Common myeloid progenitor, CD34-positive (primary cell): ENCODE measurements around the gene SMYD2.

Source experiments
- CTCF ChIA-PET: fragments of 350-600 bp; sonication (Branson Sonifier 250); formaldehyde crosslinking; loops from one replicate; lab custom pipeline; 2021; ENCODE audit warnings: antibody characterized with exemption; lab: Charles Lee
- POLR2A ChIA-PET: fragments of 350-600 bp; sonication (Branson Sonifier 250); formaldehyde crosslinking; loops from one replicate; lab custom pipeline; 2021; ENCODE audit warnings: antibody characterized with exemption; lab: Charles Lee
- DNase-seq, 3 donors: peaks; one replicate each; pipeline versions ENCODE4 v3.0.0 to v3.0.0-alpha.2; 2013
- H3K27ac ChIP-seq, 2 experiments: 1 replicate in 1 of 2; 2 replicates in 1 of 2; pipeline ENCODE4 v1.7.0; 2013; ENCODE audit warnings: inconsistent platforms in 2 of 2, low read length in 2 of 2, mild to moderate bottlenecking in 2 of 2, low read depth in 1 of 2, moderate library complexity in 1 of 2; ENCODE audit not compliant: severe bottlenecking in 2 of 2, insufficient read depth in 1 of 2, poor library complexity in 1 of 2
- H3K27me3 ChIP-seq, 5 experiments: replicated peaks in 2 of 5; 1 replicate in 3 of 5; 2 replicates in 2 of 5; pipeline versions ENCODE4 v1.6.1 to v1.7.0; 2013; ENCODE audit warnings: low read length in 4 of 5, mild to moderate bottlenecking in 2 of 5, moderate library complexity in 2 of 5, inconsistent platforms in 1 of 5; ENCODE audit not compliant: insufficient read depth in 5 of 5, control insufficient read depth in 4 of 5
- H3K36me3 ChIP-seq, 4 experiments: 1 replicate in 2 of 4; 2 replicates in 2 of 4; pipeline versions ENCODE4 v1.6.1 to v1.7.0; 2013; ENCODE audit warnings: low read length in 3 of 4, control low read depth in 1 of 4, mild to moderate bottlenecking in 1 of 4; ENCODE audit not compliant: control insufficient read depth in 4 of 4, insufficient read depth in 4 of 4
- H3K4me1 ChIP-seq, 4 experiments: 1 replicate in 3 of 4; 2 replicates in 1 of 4; pipeline versions ENCODE4 v1.6.1 to v1.7.1; 2013; ENCODE audit warnings: low read length in 3 of 4, mild to moderate bottlenecking in 3 of 4, control low read depth in 1 of 4, inconsistent platforms in 1 of 4, moderate library complexity in 1 of 4; ENCODE audit not compliant: control insufficient read depth in 4 of 4, insufficient read depth in 4 of 4; ENCODE audit errors: control extremely low read depth in 1 of 4
- H3K4me3 ChIP-seq, 7 experiments: 1 replicate in 4 of 7; 2 replicates in 3 of 7; pipeline versions ENCODE4 v1.5.1 to v1.7.0; 2013; ENCODE audit warnings: mild to moderate bottlenecking in 7 of 7, low read length in 6 of 7, moderate library complexity in 6 of 7, inconsistent platforms in 2 of 7, low read depth in 2 of 7, control low read depth in 1 of 7; ENCODE audit not compliant: insufficient read depth in 4 of 7, control insufficient read depth in 1 of 7; ENCODE audit errors: extremely low read depth in 1 of 7
- H3K9me3 ChIP-seq, 5 experiments: 1 replicate in 4 of 5; 2 replicates in 1 of 5; pipeline versions ENCODE4 v1.6.1 to v1.7.1; 2013; ENCODE audit warnings: low read length in 4 of 5, mild to moderate bottlenecking in 2 of 5, inconsistent platforms in 1 of 5, low read depth in 1 of 5, moderate library complexity in 1 of 5; ENCODE audit not compliant: control insufficient read depth in 4 of 5, insufficient read depth in 2 of 5; ENCODE audit errors: control extremely low read depth in 1 of 5
- WGBS: methylation state at CpG from one replicate; pipeline ENCODE4 v1.1.5; 2013; ENCODE audit not compliant: insufficient coverage; 5-methylcytosine and 5-hydroxymethylcytosine counted together

SMYD2 gene

DNA sequence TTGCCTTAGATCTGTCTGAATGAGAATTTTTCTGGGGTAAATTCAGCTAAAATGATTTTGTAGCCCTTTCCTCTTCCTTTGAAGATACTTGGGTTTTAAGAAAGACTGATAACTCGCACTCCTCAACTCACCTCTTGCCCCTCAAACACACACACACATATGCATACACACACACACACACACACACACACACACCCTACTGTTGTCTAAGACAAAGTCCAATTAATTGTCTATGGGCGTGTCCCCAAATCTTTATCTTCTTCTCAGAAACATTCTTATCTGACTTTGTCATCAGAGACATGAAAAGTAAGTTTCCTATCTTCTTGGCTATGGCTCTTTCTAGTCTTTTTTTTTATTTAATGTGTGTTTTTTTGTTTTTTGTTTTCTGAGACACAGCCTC is 36.1 kb upstream of the SMYD2 start:
- H3K4me3 ChIP-seq, result no peak overlapping the region
- H3K36me3 ChIP-seq, result no peaks in the 10 kb centered on the region
- H3K9me3 ChIP-seq, result no peaks in the 10 kb centered on the region
- H3K27me3 ChIP-seq, result no peaks in the 10 kb centered on the region
- H3K27ac ChIP-seq, result no peak overlapping the region
- H3K4me1 ChIP-seq, result peaks cover 0 to 3% (median 0%) of the 10 kb centered on the region in 4 experiments
- CTCF ChIA-PET, result interaction anchor here (2.0 kb wide), 1 partner anchor 17 kb away, joined by 11 read pairs; no protein-coding TSS in a partner anchor
- POLR2A ChIA-PET, result no interaction called here
- no peak for DNase-seq
- no CpG with 5 or more reads among the region's 2 CpGs for WGBS

DNA sequence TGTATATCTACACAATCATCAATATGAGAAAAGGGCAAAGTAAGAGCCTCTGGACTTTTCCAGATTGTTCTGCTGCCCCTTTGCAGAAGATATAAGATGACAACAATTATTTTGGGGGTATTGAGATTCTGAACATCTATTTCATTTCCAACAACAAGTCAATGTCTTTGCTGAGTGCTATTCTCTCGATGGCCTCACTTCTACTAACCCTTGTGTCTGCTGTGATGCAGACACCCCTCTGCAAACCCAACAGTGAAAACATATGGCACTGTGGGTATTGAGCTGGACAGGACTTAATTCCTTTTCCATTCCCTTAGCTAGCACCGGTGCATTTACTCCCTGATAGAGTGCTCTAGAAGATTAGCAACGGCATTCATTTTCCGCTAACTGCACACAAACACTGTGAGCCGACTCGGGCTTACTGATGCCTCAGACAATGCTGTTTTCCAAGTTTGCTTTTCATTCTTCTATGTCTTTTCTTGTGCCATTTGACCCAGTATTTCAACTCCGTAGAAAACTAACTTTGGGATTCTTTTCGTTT is 33.4 kb upstream of the SMYD2 start:
- DNase-seq, result no peak
- Histone ChIP-seq H3K9me3 (no peaks in the 10 kb centered on the region), H3K4me1 (no peaks in the 10 kb centered on the region), H3K27me3 (peaks cover 0 to 5% (median 0%) of the 10 kb centered on the region in 5 experiments), H3K4me3 (no peak overlapping the region), H3K36me3 (no peaks in the 10 kb centered on the region), H3K27ac (no peak overlapping the region)
- ChIA-PET POLR2A (no interaction called here), CTCF (no interaction called here)
- 96% methylated on average over 6 of the region's 8 CpGs for WGBS

DNA sequence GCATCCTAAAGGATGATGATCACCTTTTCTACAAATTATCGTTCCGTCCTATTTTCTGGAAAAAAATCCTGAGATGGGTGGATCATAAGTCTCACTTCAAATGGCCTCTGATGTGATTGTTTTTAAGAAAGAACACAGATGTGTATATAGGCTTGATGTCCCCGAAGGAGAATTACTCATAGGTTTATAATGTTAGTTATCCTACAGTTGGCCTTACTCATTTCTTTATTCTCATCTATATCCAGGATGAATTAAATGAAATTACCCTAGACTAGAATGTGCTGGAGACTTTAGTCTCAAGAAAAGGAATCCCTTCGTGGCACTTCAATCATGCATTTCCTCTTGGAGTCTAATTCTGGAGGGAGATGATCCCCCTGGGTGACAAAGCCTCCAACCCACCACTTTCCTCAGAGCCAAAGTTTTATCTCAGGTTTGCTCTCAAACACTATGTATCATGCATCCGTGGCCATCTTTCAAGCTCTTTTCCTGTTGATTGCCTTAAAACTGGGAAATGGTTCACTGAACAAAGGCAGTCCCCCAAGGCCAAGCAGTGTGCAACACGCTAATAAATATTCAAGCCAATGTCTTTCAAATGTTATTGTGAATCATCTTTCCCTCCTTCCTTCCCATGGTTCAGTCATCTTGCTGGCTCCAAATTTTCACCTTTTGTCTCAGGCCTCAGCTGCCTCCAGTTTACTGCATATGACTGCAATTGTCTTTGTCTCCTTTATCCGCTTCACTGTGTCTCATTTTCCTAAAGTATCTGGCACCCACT is 32.5 kb upstream of the SMYD2 start:
- CTCF ChIA-PET, result interaction anchor here (0.6 to 1.1 kb wide), 2 partner anchors 10 to 12 kb away, joined by 3 read pairs; no protein-coding TSS in a partner anchor
- WGBS, result 94% methylated on average over 4 of the region's 7 CpGs
- no peak overlapping the region for H3K27ac ChIP-seq

DNA sequence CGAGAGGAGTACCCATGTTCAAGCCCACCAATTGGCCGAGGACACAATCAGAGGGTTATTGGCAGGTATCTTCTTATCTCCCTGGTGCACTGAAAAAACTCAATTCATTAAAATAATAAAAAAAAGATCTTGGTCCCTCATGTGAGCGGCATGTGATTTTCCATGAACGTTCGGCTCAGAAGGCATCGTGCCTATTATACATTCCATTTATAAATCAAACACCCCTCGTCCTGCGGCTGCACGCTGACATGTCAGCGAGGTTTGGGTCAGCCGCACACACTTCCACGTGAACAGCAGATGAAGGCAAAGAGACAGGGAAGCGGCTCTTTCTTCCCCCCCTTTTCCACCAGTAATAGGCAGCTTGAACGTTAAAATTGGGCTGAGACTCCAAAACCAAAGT is 31.3 kb upstream of the SMYD2 start:
- no peaks in the 10 kb centered on the region for H3K9me3 ChIP-seq
- H3K4me1 ChIP-seq, result no peaks in the 10 kb centered on the region
- POLR2A ChIA-PET, result no interaction called here
- DNase-seq, result no peak
- CTCF ChIA-PET, result interaction anchor here (0.6 to 1.2 kb wide), 2 partner anchors 9 to 12 kb away, joined by 3 to 4 read pairs; no protein-coding TSS in a partner anchor
- H3K27ac ChIP-seq, result no peak overlapping the region
- H3K27me3 ChIP-seq, result peaks cover 0 to 5% (median 0%) of the 10 kb centered on the region in 5 experiments
- no peak overlapping the region for H3K4me3 ChIP-seq
- WGBS, result 95% methylated on average over 7 of the region's 14 CpGs
- no peaks in the 10 kb centered on the region for H3K36me3 ChIP-seq

More for the DNA sequence above, 32.5 kb upstream of the SMYD2 start:
- Histone ChIP-seq H3K9me3 (no peaks in the 10 kb centered on the region), H3K27me3 (peaks cover 0 to 5% (median 0%) of the 10 kb centered on the region in 5 experiments), H3K4me1 (no peaks in the 10 kb centered on the region), H3K4me3 (no peak overlapping the region), H3K36me3 (no peaks in the 10 kb centered on the region)
- POLR2A ChIA-PET, result no interaction called here
- no peak for DNase-seq

DNA sequence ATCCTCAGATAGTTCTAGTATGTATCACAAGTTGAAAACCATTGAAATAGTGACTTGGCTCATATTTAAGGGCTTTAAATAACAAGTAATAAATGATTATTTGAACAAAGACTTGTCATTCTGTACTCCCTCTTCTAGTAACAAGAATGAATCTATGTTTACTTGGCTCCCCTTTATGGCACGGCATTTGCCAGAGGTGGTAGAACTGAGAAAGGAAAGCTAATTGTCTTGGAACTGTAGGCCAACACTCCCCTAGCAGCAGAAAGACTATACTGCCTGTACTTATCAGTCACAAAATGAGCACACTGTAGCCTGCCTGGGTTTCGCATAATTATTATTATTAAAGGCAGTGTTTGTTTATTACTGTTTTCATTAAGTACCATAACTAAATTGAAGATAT is 29.6 kb upstream of the SMYD2 start:
- CTCF ChIA-PET, result interaction anchor here (0.9 to 3.4 kb wide), 4 partner anchors 10 to 81 kb away, joined by 3 to 21 read pairs (median 12); no protein-coding TSS in a partner anchor
- POLR2A ChIA-PET, result no interaction called here
- no peak for DNase-seq
- Histone ChIP-seq H3K9me3 (no peaks in the 10 kb centered on the region), H3K27ac (no peak overlapping the region), H3K4me1 (no peaks in the 10 kb centered on the region), H3K36me3 (no peaks in the 10 kb centered on the region), H3K4me3 (no peak overlapping the region), H3K27me3 (peaks cover 0 to 5% (median 0%) of the 10 kb centered on the region in 5 experiments)
- WGBS, result 100% methylated on average over 1 of the region's 2 CpGs

DNA sequence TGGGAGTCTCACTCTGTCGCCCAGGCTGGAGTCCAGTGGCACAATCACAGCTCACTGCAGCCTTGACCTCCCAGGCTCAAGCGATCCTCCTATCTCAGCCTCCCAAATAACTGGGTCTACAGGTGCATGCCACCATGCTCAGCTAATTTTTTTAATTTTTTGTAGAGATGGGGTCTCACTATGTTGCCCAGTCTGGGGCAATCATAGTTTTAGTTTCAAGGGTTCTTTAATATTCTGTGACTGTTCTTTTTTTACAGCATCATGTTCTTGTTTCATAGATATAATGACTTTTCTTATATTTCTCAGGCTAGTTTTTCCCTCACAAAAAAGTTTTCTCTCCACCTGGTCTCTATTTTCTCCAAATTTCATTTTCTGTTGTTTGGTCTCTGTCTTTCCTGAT is 25.4 kb upstream of the SMYD2 start:
- ChIA-PET CTCF (interaction anchor here (7.2 kb wide), 1 partner anchor 75 kb away, joined by 277 read pairs; no protein-coding TSS in a partner anchor), POLR2A (no interaction called here)
- no peak for DNase-seq
- Histone ChIP-seq H3K4me1 (peaks cover 0 to 2% (median 0%) of the 10 kb centered on the region in 4 experiments), H3K4me3 (no peak overlapping the region), H3K27me3 (peaks cover 0 to 8% (median 0%) of the 10 kb centered on the region in 5 experiments), H3K36me3 (no peaks in the 10 kb centered on the region), H3K27ac (no peak overlapping the region), H3K9me3 (no peaks in the 10 kb centered on the region)
- no CpG with 5 or more reads among the region's 2 CpGs for WGBS
